SK-N-MC (cell line): ENCODE data around the gene BIRC7.

ENCODE experiments used
- EZH2 ChIP-seq: fragments of 200-600 bp; sonication (generic); IDR thresholded peaks from one replicate; pipeline ENCODE4 v1.6.1; 2017; ENCODE audit warnings: antibody characterized with exemption
- FOXP2 ChIP-seq: optimal IDR thresholded peaks from 2 replicates; pipeline ENCODE3; 2011; ENCODE audit warnings: mild to moderate bottlenecking, moderate library complexity; ENCODE audit not compliant: insufficient read depth; ENCODE audit errors: extremely low read length, control extremely low read depth
- POLR2AphosphoS5 ChIP-seq: IDR thresholded peaks from 2 replicates; pipeline ENCODE4 v1.6.1; 2012; ENCODE audit warnings: mild to moderate bottlenecking, low read depth, low read length, borderline replicate concordance

- TF ChIP-seq POLR2AphosphoS5 (no peak), EZH2 (no peak), FOXP2 (no peak)
These were observed 44.9 kb upstream of the BIRC7 start for GRCh38 chr20:63190828-63191227.
